MM.1S (cell line): ENCODE results near the gene KRT2.

Experiments used
- CTCF ChIP-seq: fragments of 300-600 bp; sonication (generic); IDR thresholded peaks from 2 replicates; pipeline ENCODE4 v1.5.1; 2016; ENCODE audit warnings: antibody characterized with exemption, low read length, mixed read lengths
- EZH2 ChIP-seq: fragments of 300-600 bp; sonication (generic); optimal IDR thresholded peaks from 2 replicates; pipeline ENCODE3; 2017; ENCODE audit warnings: low read depth, mild to moderate bottlenecking, antibody characterized with exemption, low read length, mixed read lengths
- EZH2phosphoT487 ChIP-seq: fragments of 300-600 bp; sonication (generic); IDR thresholded peaks from 2 replicates; pipeline ENCODE4 v1.6.1; 2018; ENCODE audit warnings: antibody characterized with exemption, low read length

- TF ChIP-seq EZH2phosphoT487 (no peak), CTCF (no peak), EZH2 (no peak)
These were observed 43.0 kb downstream of the KRT2 start for GRCh38 chr12:52608826-52609630.
